Stimulated activated CD4-positive, alpha-beta T cell treated with anti-CD3 and anti-CD28 coated beads, Interleukin-1b, Interleukin-23, amount 100 ng/mL, for 4 hours (primary cell): ENCODE results near the gene INO80E.
A peak's percentile ranks its signal among the peaks of the same experiment; 100 is the strongest.

Experiments
- DNase-seq, 2 donors: peaks; one replicate each; pipeline ENCODE4 v3.0.0-alpha.2; 2020; ENCODE audit warnings: low read depth in 2 of 2

Gene INO80E

DNA sequence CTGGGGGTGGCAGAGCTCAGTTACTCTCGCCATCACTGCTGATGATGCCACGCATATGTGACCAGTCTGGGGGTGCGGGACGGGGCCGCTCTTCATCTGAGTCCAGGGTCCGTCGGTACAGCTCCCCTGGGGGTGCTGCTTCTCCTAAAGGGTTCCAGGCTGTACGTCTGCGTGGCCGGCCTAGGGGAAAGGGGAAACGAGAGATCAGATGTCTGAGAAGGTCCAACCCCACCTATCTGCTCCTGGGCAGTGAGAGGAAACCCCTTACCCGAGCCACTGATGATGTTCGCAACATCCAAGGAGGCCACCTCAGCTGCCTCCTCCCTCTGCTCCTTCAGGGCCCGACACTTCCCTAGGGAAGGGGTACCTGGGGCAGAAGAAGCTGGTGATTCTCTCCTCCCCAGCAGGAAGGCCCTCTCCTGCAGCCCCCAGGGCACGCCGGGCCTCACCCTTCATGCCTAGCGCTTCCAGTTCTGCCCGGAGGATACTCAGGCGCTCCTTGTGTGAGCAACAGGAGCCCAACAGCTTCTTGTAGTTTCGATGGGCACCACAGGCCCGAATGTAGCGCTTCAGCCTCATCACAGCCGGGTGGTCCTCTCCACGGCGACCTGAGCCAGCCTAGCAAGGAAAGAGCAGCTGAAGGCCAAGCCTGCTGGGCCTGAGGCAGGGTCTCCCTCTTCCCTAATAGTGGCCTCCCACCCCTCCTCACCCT is 2.7 kb upstream of the INO80E start:
- DNase-seq = no peak

DNA sequence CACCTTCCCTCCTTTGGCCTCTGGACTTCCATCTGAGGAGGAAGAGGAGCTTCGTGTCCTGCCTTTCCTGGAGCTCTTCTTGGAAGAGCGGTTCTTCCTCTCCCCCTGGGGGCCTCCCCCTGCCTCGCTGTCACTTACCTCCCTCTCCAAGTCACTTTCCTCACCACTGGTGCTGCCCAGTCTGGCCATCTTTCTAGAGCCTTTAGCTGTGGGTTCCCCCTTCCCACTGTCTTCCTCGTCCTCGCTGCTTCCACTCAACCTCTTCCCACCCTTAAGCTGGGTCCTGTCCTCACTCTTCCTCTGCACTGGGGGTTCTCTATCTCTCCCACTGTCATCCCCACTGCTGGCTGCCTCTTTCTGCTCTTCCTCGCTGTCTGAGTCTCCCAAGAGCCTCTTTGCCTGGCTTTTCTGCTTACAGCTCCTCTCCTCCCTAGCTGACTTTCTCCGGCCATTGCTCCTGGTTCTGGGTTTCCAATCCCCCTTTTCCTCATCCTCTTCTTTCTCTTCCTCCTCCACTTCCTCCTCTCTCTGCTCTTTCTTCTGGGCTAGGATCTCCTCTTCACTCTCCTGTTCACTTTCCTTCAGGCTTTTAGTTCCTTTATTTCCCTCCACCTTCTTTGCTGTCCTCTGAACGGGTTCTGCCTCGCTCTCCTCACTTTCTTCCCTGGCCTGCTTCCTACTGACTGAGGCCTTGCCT is 2.0 kb upstream of the INO80E start:
- DNase-seq = no peak

DNA sequence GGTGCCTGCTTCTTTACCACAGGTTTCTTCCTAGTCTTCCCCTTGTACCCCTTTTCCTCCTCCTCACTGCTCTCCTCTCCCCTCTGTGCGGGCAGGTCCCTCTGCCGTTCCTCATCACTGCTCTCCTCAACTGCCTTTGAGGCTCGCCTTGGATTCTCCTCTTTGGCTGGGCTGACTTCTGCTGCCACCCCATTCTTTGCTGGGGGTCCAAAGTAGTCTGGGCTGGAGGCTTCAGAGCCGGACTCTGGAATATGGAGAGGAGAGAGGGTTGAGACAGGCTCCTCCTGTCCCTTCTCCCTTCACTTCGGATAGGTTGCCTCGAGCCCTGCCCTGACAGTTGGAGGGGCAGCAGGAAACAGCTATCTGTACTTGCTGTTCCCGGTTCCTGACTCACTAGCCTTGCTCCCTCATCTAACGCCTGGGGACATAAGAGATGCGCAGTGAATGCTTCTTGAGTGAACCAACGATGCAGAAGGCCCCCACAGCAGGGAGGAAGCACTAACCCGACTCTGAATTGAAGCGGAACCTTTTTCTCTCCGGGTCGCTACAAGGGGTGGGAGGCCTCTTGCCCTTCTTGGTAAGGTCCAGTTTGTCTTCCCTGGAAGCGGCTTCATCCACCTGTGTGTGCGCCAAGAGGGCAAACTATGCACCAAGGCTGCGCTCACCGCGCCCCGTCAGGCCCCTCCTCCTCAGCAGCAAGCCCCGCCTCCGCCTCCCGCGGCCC is 1.3 kb upstream of the INO80E start:
- DNase-seq = peak; percentile 49 to 72

DNA sequence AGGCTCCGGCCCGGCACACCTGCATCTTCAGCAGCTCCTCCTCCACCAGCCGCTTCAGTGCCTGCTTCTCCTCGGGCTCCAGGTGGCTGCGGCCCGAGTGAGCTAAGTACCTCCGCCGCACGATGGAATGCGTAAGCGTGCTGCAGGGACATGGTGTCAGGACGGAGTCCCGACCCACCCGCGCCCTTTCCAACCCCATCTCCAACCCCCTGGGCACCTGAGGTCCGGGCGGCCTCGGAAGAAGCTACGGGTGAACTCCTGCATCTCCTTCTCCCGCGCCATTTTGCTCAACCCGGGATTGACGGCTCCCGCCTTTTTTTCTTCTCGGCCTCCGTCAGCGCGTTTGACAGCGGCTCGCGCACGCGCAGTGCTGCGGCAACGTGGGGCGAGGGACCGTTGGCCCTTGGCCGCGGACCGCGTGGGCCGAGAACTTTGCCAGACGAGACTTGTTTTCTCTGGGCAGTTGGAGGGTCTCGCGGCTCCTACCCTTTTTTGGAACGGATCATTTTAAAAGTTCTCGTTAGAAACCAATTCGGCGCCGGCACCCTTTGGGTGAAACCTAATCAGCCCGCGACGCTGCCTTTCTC is 624 bp upstream of the INO80E start, which contains the start of gene HIRIP3:
Gene HIRIP3, minus strand, starts transcription at position 294 of the 587 bp plus-strand sequence. Its CDS starts 12 bp downstream, at position 282.
- DNase-seq = peak; percentile 73 to 77

DNA sequence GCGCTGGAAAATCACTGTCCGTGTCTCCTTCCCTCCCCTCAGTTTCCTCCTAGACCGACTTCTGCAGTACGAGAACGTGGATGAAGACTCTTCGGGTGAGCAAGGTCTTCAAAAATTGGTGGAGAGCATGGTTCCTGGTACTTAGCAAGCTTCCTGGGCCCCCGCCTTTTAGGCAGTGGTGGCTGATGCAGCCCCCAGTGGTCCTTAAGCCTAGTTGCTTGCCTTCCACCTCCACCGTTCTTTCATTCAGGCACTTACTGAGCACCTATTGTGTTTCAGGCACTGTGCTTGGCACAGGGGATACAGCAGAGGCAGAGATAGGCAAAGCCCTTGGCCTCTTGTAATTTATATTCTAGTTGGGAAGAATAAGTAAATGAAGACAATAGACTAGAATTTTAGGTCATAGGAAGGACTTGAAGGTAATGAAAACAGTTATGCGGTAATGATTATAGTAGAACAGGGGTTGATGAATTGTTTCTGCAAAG is 767 bp downstream of the INO80E start:
- no peak for DNase-seq

DNA sequence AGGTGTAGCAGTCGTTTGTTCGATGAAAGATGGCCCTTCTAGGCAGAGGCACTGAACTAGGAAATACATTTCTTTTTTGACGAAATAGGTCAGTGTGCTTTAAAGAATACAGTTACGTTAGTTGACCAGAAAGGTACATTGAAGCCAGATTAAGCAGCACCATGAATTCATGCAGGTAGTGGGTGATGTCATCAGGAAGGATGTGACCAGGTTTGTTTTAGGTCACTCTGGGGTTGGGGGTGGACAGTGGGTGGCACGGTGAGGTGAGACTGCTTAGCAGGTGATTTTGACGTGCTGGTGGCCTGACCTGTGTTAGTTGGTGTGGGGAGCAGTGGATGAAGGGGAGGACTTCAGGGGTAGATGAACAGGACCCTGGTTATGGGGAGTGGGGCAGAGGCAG is 3.6 kb downstream of the INO80E start:
- DNase-seq = no peak

DNA sequence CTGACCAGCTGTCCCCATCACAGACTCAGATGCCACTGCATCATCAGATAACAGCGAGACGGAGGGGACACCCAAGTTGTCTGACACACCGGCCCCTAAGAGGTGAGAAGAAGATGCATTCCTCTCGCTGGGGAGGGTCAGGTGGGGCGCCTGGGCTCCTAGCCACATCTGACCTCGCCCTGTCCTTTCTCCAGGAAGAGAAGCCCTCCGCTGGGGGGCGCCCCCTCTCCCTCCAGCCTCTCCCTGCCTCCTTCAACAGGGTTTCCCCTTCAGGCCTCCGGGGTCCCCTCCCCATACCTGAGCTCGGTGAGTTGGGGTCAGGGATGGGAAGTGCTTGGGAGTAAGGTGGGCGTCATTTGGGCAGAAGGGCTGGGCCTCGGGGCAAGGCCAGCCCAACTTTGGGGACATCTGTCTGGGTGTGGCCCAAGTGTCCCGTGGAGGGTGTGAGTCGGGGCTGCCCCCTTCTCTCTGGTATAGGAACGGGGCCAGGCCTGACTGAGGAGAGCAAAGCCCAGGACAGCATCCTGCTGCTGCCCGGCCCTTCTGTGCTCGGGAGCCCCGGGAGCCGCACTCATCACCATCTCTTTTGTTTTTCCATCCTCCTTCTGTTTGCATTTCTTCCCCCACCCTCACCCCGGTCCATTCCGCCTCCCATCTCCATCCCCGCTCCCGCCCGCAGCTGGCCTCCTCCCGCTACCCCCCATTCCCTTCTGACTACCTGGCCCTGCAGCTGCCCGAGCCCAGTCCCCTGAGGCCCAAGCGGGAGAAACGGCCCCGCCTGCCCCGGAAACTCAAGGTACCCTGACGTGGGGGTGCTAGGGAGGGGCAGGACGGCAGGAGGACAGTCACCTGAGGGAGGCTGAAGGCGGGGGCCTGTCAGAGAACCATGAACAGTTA is 4.9 kb downstream of the INO80E start:
- no peak for DNase-seq

DNA sequence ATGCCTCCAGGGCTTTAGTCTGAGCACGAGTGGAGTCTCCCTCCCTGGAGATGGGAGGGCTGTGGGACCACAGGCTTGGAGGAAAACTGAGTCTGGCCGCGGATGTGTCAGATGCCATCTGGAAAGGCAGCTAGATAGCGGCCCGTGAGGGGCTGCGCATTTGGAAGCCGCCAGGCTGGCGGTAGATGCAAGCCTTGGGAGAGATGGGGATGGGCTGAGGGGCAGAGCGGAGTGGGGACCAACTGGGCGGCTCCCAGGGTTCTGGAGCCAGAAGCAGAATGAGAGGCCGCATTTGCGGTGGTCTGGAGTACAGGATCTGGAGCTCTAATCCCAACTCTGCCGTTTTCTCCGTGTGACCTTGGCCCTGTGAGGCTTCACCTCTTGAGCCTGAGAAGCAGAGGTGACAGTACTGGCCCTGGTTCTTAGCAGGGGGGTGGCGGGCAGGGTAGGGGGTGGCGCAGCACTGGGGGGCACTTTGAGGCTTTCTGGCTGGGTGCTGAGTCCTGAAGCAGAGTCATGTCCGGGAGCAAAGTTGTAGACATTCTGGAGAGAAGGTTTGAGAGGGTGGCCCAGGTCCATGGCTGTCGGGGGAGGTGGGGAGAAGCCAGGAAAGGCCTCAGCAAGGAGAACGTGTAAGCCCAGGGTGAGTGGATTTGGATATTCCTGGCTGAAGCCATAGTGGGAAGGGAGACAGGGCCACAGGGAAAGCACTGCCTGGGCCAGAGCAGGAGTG is 6.7 kb downstream of the INO80E start:
- DNase-seq = no peak

DNA sequence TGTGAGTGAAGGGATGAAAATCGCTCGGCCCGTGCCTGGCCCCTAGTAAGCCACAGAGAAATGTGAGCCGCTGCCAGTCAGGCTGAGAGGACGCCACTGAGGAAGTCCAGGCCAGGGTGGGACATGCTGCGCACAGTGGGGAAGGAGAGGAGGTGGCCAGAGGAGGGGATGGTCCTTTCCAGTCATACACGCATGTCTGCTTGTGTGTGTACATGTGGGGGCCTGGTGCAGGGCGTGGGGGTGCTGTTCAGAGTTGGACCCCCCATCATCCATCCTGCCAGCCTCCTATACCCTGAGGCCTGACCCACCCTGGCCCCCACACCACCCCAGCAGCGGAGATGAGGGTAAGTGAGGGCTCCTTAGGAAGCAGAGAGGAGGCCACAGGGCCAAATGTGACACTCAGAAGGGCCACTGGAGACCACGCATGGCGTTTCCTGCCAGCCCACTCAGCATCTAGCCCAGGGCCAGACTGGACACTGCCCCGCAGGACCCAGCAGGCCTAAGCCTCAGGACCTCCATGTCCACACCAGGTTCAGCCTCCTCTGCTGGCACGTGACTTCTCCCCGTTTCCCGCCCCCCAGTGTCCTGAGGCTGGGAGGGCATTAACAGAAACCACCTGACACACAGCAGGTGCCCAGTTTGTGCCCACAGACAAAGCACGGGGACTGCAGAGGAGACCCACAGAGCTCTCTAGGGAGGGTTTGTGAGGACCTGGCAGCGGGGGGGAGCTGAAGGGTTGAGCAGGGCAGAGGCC is 7.8 kb downstream of the INO80E start:
- DNase-seq = no peak

DNA sequence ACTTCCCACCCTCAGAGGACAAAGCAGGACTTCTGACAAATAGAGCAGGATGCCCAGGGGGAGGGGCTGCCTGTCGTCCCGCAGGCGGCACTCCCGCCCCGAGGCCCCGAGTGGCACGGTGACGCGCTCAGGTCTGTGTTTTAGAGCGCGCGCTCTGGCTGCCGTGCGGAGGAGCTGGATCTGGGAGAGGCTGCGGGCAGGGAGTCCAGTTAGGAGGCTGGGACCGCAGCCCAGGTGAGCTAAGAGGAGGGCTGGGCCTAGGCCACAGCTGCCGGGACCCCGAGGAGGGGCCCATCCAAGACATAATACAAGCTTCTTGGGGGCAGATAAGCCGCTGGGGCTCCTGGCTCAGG is 8.4 kb downstream of the INO80E start:
- no peak for DNase-seq

DNA sequence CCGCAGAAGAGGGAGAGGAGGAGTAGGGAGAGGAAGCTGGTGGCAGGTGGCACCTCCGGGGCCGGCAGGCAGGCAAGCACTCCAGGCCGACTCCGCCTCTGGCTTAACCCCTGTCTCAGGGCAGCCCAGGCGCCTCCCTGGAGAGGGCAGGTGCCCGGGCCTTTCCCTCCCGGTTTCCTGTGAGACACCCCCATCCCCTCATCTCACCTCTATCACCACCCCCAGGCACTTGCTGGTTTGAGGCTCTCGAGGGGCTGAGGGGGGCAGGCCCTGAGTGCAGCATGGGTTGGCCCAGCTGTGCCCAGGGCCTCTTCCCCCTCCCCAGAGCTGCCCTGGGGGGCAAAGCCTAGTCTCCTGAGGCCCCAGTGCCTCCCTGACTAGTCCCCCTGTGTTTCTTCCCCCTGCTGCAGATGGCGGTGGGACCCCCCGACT is 8.8 kb downstream of the INO80E start:
- DNase-seq = no peak

DNA sequence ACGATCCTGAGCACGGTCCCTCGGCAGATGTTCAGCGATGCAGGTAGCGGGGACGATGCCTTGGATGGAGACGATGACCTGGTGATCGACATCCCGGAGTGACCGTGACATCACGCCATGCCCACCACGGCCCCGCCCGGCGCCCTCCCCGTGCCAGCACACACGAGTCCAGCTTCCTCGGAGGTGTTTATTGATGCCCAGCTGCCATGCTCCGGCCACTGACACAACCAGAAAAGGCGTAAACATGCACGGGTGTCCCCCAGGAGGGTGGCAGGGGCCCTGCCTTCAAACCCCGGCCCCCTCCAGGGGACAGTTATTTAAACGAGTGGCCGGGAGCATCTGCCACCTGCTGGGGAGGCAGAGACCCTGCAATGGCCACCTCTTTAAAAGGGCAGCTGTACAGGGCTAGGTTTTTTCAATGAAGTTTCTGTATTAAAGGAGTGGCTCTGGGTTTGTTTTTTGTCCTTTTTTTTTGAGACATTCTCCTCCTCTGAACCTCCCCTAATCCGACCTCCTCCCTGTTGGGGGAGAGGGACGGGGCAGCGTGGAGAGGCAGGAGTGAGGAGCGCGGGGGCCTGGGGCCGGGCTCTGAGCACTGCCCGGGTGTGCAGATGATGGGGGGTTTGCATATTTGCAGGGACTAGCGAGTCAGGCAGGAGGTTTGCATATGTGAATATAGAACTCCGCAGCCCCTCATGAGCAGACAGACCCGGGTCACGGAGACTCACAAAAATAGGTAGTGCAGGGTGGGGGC is 9.5 kb downstream of the INO80E start:
- peak in 1 of 2 donors; percentile 29 for DNase-seq

DNA sequence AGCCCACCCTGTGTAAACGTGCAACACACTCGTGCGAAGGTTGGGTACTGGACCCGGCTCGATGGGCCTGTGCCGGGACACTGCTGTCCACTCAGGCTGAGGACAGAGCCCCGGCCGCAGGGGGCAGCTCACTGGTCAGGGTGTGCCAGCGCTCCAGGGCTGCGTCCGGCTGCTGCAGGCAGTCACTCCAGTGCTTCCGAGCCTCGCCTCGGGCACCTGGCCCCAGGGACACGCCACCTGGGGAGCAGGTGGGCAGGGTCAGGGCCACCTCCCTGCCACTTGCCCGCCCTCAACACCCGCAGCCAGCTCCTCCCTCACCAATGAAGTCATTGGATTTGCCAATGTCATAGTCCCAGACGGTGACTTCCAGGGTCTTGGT is 10.0 kb downstream of the INO80E start:
- DNase-seq = no peak

DNA sequence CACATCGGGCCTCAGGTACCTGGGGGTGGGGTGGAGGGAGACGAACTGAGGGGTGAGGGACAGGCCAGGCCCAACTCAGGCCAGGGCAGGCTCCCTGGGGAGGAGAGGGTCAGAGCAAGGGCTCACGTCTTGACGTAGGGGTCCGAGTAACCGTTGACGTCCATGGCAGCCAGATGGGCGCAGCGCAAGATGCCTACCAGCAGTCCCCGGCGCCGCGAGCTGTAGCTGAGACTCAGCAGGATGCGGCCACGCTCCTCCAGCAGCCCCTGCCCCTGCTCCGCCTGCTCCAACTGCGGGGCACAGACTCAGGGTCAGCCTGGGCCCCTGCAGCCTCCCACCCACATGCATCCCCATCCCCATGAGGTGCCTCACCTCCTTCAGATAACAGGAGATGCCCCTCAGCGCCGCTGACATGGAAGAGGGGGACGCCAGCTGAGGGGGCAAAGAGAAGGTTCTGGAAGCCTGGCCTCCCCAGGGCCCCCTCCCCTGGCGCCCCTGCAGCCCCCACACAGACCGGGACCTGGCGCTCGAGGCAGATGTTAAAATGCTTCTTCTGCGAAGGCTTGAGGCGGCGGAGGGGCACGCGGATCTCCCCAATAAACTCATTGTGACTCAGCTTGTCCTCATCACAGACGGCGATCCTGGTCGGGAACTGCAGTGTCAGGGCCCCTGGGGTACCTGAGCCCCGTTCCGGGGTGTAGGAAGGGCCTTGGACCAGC is 10.8 kb downstream of the INO80E start:
- DNase-seq = no peak

DNA sequence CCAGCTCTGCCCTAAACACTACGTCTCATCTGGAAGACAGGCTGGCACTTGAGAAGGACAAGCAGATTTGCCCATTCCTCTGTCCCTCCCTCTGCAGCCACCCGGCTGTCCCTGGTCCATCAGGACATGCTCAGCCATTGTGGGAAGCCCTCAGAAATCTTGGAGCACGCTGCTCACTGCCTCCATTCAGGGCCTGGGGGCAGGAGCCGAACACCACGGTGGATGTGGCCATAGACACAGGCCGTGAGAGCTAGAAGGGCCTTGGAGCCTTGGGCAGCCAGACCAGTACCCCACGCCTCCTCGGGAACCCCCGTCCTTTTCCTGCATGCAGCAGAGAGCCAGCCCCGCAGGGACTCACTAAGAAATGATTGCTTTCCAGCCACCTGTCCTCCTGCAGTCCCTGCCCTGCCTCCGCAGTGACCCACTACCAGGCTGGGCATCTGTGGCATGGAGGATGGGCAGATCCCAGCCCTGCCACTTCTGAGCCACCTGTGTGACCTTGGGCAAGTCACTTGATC is 11.4 kb downstream of the INO80E start:
- DNase-seq = no peak

DNA sequence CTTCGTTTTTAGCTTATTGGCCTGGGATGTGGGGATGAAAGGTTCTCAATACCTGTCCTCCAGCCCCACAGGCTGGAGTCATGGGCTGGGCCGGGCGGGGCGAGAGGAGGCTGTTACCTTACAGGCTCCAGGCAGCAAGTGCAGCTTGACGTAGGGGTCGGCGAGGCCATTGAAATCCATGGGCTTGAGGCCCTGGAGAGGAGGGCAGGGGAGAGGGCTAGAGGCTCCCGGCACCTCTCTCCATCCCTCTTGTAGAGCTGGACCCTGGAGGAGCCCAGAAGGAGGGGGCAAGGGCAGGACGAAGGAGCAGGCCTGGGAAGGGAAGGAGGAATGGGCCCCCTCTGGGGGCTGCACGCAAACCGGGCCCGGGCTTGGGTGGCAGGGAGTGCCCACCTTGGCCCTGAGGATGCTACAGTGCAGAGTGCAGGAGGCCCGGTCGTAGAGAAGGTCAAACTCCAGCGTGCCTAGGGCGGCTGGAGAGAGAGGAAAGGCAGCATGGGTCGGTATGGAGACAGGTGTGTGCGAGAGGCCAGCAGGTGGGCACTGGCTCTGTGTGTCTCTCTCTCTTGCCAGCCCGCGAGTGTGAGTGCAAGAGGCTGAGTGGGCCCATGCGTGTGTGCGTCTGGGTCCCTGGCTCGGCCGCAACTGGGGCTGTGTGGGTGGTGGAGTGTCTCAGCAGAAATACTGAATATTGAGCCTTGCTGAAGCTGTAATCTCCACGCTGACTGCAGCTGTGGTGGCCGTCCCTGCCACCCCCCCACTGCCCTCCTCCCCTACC is 13.2 kb downstream of the INO80E start:
- no peak for DNase-seq
